ENCODE measurements around the gene AK5.

Gene AK5

DNA sequence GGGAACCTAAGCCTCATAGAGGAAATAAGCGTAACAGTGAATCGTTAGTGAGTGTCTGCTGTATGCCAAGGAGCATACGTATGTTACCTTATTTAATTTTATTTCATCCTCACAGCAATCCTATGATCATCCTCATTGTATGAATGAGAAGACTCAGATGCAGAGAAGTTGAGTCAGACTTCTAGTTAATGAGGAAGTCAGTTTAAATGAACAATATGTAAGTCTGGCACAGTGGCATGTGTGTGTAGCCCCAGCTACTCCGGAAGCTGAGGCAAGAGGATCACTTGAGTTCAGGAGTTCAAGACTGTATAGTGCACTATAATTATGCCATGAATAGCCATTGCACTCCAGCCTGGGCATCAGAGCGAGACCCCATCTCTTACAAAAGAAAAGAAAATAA, 252.6 kb downstream of the AK5 start:
- Histone ChIP-seq H3K36me3 (ENCODE audit: low read depth) (no peaks in the 10 kb centered on the region), H3K27ac (ENCODE audit: poor library complexity, severe bottlenecking) (no peak overlapping the region), H3K27me3 (ENCODE audit: insufficient read depth, poor library complexity, severe bottlenecking) (no peaks in the 10 kb centered on the region), H3K9me3 (ENCODE audit: severe bottlenecking) (no peaks in the 10 kb centered on the region), H3K4me1 (ENCODE audit: insufficient read depth, poor library complexity, severe bottlenecking) (peaks cover 23% of the 10 kb centered on the region), H3K4me3 (ENCODE audit: severe bottlenecking) (no peak overlapping the region)
- ATAC-seq (ENCODE audit: low read depth) (no peak), DNase-seq (ENCODE audit: low spot score) (no peak)
- TF ChIP-seq, protein P1, sequence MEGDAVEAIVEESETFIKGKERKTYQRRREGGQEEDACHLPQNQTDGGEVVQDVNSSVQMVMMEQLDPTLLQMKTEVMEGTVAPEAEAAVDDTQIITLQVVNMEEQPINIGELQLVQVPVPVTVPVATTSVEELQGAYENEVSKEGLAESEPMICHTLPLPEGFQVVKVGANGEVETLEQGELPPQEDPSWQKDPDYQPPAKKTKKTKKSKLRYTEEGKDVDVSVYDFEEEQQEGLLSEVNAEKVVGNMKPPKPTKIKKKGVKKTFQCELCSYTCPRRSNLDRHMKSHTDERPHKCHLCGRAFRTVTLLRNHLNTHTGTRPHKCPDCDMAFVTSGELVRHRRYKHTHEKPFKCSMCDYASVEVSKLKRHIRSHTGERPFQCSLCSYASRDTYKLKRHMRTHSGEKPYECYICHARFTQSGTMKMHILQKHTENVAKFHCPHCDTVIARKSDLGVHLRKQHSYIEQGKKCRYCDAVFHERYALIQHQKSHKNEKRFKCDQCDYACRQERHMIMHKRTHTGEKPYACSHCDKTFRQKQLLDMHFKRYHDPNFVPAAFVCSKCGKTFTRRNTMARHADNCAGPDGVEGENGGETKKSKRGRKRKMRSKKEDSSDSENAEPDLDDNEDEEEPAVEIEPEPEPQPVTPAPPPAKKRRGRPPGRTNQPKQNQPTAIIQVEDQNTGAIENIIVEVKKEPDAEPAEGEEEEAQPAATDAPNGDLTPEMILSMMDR (IDR thresholded peaks at IDR 0.05; ENCODE audit: poor library complexity, severe bottlenecking) = no peak

DNA sequence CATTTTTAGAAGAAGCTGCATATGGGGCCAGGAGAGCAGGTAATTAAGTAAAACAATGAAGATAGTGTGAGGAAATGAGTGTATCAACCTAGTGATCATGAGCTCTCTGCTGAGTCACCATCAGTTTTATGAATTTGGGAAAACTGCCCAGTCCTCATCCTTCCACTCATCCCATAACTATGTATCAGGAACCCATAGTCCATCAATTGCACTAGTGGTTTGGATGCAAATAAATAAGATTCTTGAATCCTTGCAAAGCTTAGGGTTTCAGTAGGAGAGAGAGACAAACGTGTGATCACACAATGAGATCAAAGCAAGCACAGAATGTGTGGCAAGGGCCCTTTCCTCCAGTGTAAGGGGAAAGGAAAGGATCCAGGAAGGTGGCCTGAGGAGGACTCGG, 255.0 kb downstream of the AK5 start:
- DNase-seq (ENCODE audit: low spot score) (no peak), ATAC-seq (ENCODE audit: low read depth) (peak; percentile 70)
- H3K4me3 ChIP-seq (ENCODE audit: severe bottlenecking) = no peak overlapping the region
- H3K36me3 ChIP-seq (ENCODE audit: low read depth) = no peaks in the 10 kb centered on the region
- TF ChIP-seq, protein P1 (IDR thresholded peaks at IDR 0.05; ENCODE audit: poor library complexity, severe bottlenecking) = no peak
- H3K9me3 ChIP-seq (ENCODE audit: severe bottlenecking) = no peaks in the 10 kb centered on the region
- peak overlapping the region; percentile 88 for H3K27ac ChIP-seq (ENCODE audit: poor library complexity, severe bottlenecking)
- H3K4me1 ChIP-seq (ENCODE audit: insufficient read depth, poor library complexity, severe bottlenecking) = peaks cover 41% of the 10 kb centered on the region
- no peaks in the 10 kb centered on the region for H3K27me3 ChIP-seq (ENCODE audit: insufficient read depth, poor library complexity, severe bottlenecking)

- TF ChIP-seq, protein P1 (IDR thresholded peaks at IDR 0.05; ENCODE audit: poor library complexity, severe bottlenecking) = no peak
- Histone ChIP-seq H3K36me3 (ENCODE audit: low read depth) (no peaks in the 10 kb centered on the region), H3K27me3 (ENCODE audit: insufficient read depth, poor library complexity, severe bottlenecking) (no peaks in the 10 kb centered on the region), H3K9me3 (ENCODE audit: severe bottlenecking) (no peaks in the 10 kb centered on the region), H3K4me3 (ENCODE audit: severe bottlenecking) (no peak overlapping the region), H3K27ac (ENCODE audit: poor library complexity, severe bottlenecking) (peak overlapping the region; percentile 88), H3K4me1 (ENCODE audit: insufficient read depth, poor library complexity, severe bottlenecking) (peaks cover 41% of the 10 kb centered on the region)
- DNase-seq (ENCODE audit: low spot score) = peak; percentile 60
- peak; percentile 78 for ATAC-seq (ENCODE audit: low read depth)
Measured at GRCh38 chr1:77538956-77539518, 257.2 kb downstream of the AK5 start.

DNA sequence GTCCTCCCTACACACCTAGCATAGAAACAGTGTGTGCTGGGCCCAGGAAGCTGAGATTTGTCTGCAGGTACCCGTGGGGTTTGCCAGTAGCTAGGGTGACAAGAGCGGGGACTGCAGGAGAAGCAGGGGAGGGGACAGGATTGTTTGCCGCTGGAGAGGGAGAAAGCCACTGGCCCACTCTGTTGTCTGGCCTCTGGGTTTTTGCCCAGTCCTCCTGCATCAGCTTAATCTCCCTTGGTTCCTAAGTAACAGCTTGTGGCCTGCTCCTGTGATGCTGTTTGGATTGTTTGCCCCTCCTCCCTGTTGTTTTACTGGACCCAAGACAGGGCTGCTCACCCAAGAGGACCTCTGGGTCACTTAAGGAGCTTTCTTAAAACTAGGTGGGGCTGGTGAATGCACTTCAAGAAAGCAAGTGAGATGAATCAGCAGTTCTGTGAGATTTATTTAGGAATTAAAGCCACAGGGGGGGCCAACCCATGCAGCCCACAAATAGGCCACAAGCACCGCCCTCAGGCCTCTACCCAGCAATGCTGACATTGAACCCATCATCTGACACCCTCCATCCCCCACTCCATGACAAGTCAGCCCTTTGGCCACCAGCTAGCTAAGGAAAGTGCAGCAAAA, 257.8 kb downstream of the AK5 start:
- H3K4me3 ChIP-seq (ENCODE audit: severe bottlenecking) = no peak overlapping the region
- H3K4me1 ChIP-seq (ENCODE audit: insufficient read depth, poor library complexity, severe bottlenecking) = peaks cover 41% of the 10 kb centered on the region

More for the DNA sequence above, 257.8 kb downstream of the AK5 start:
- ATAC-seq (ENCODE audit: low read depth) = peak; percentile 22
- H3K36me3 ChIP-seq (ENCODE audit: low read depth) = no peaks in the 10 kb centered on the region
- peak; percentile 62 for DNase-seq (ENCODE audit: low spot score)
- H3K9me3 ChIP-seq (ENCODE audit: severe bottlenecking) = no peaks in the 10 kb centered on the region
- H3K27me3 ChIP-seq (ENCODE audit: insufficient read depth, poor library complexity, severe bottlenecking) = no peaks in the 10 kb centered on the region
- peak overlapping the region; percentile 88 for H3K27ac ChIP-seq (ENCODE audit: poor library complexity, severe bottlenecking)
- TF ChIP-seq, protein P1 (IDR thresholded peaks at IDR 0.05; ENCODE audit: poor library complexity, severe bottlenecking) = no peak

Measured in RWPE2 (cell line).